Measurements from ENCODE around the gene MOV10.
"Not testable (repeated sequence)": the region's sequence is repeated elsewhere in the genome, so short reads cannot be mapped to it uniquely, and the experiment has no call there.

MOV10 gene

GRCh38 chr1:112713466-112714312 is 39.2 kb downstream of the MOV10 start:
- no peak for DNase-seq (ENCODE audit: low read depth in 2 of 2)

- DNase-seq (ENCODE audit: low read depth in 2 of 2) = no peak
Observed at GRCh38 chr1:112714313-112715263, 40.1 kb downstream of the MOV10 start.

GRCh38 chr1:112715264-112716053 is 41.0 kb downstream of the MOV10 start, which contains the start of gene PPM1J:
Gene PPM1J (minus strand): TSS chr1:112715332. CDS start chr1:112715301, 31 bp downstream.
- peak; percentile 93 to 95 for DNase-seq (ENCODE audit: low read depth in 2 of 2)

GRCh38 chr1:112716133-112716720 is 41.8 kb downstream of the MOV10 start:
- peak; percentile 54 to 63 for DNase-seq (ENCODE audit: low read depth in 2 of 2)

GRCh38 chr1:112717263-112717873 is 42.9 kb downstream of the MOV10 start:
- DNase-seq (ENCODE audit: low read depth in 2 of 2) = no peak

GRCh38 chr1:112718691-112719418 is 44.4 kb downstream of the MOV10 start:
- DNase-seq (ENCODE audit: low read depth in 2 of 2) = peak; percentile 48 to 51

GRCh38 chr1:112719706-112720105 is 45.2 kb downstream of the MOV10 start:
- DNase-seq (ENCODE audit: low read depth in 2 of 2) = no peak

- no peak for DNase-seq (ENCODE audit: low read depth in 2 of 2)
Observed at GRCh38 chr1:112720800-112721199, 46.3 kb downstream of the MOV10 start.

GRCh38 chr1:112721294-112721693 is 46.8 kb downstream of the MOV10 start:
- not testable (repeated sequence) for DNase-seq (ENCODE audit: low read depth in 2 of 2)

- DNase-seq (ENCODE audit: low read depth in 2 of 2) = no peak
Observed at GRCh38 chr1:112721966-112722524, 47.6 kb downstream of the MOV10 start.

- no peak for DNase-seq (ENCODE audit: low read depth in 2 of 2)
Observed at GRCh38 chr1:112722601-112723510, 48.4 kb downstream of the MOV10 start.

GRCh38 chr1:112723511-112723839 is 49.0 kb downstream of the MOV10 start:
- DNase-seq (ENCODE audit: low read depth in 2 of 2) = no peak

GRCh38 chr1:112724240-112724639 is 49.8 kb downstream of the MOV10 start:
- not testable (repeated sequence) for DNase-seq (ENCODE audit: low read depth in 2 of 2)

GRCh38 chr1:112727716-112728115 is 53.3 kb downstream of the MOV10 start:
- no peak for DNase-seq (ENCODE audit: low read depth in 2 of 2)

GRCh38 chr1:112728306-112728971 is 54.0 kb downstream of the MOV10 start:
- not testable (repeated sequence) for DNase-seq (ENCODE audit: low read depth in 2 of 2)

- DNase-seq (ENCODE audit: low read depth in 2 of 2) = not testable (repeated sequence)
Observed at GRCh38 chr1:112729011-112729410, 54.6 kb downstream of the MOV10 start.

GRCh38 chr1:112729909-112730308 is 55.5 kb downstream of the MOV10 start:
- DNase-seq (ENCODE audit: low read depth in 2 of 2) = no peak

- no peak for DNase-seq (ENCODE audit: low read depth in 2 of 2)
Observed at GRCh38 chr1:112731451-112731850, 57.0 kb downstream of the MOV10 start.

All from activated CD8-positive, alpha-beta memory T cell treated with anti-CD3 and anti-CD28 coated beads for 4 hours (primary cell).